ENCODE data around the gene DNLZ.
A peak's percentile ranks its signal among the peaks of the same experiment; 100 is the strongest.
"Not testable (repeated sequence)": the region's sequence is repeated elsewhere in the genome, so short reads cannot be mapped to it uniquely, and the experiment has no call there.

The DNLZ gene

DNA sequence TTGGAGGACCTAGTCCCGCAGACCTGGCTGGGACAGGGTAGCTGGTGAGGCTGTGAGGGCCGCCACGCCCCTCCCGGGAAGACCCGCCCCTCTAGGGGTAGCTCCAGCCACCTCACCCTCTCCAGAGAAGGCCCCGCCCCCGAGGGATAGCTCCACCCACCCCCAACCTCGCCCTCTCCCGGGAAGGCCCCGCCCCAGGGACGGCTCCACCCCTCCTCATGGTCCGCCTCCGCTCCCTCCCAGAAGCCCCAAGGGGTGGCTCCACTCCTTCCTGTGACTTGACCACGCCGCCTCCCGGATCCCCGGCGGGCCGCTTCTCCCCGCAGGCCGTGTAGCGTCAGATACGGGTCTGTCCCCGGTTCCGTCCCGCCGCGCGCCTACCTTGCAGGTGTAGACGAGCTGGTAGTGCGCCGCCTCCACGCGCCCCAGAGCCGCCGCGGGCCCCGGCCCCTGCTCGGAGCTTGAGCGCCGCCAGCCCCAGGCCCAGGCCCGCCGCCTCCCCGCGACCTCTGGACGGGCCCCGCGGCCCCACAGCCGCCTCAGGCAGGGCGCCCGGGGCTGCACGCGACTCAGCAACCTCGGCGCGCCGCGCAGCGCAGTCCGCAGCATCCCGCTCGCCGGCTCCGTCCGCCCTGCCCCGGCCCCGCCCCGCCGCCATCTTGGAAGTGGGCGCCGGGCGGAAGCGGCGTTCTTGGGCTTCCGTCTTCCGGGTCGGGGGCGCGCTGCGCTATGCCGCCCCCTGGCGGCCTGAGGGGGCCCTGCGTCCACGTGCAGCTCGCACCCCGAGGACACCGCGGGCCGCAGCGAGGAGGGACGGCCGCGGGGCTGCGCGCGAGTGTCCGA is at the start of gene DNLZ:
DNLZ (minus strand) TSS at position 639 of the 843 bp plus-strand sequence; CDS start at position 609, 30 bp downstream.
- DNase-seq, result peak; percentile 96

DNA sequence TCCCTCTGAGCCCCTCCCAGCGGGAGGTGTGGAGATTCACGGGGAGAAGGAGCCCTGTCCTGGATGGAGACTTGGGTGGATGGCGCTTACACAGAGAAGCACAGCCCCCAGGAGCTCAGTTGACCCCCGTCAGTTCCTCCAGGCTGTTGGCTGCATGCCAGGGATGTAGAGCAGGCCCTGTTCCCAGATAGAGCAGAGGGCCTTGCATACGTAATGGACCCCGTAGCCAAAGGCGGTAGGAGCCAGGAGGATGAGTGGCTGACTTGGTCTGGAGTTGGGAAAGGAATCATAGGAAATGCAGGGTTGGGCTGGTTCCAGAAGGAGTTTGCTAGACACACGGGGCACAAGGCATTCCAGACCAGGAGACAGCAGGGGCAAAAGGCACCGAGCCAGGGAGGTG is 49.4 kb upstream of the DNLZ start:
- no peak for DNase-seq

DNA sequence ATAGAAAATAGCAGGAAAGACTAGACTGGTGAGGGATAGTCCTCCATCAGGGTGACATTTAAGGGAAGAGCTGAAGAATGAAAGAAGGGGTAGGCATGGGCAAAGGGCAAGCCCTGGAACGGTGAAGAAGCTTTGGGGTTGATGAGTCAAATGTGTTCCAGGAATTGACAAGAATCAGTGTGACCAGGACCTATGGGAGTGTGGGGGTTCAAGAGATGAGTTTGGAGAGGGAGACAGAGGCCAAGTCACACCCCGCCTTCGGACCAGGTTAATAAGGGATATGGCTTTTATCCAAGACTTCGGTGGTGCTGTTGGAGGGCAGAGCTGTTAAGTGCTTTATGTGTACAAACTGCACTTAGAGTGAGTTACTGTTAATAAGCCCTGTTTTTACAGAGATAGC is 47.8 kb upstream of the DNLZ start:
- DNase-seq, result no peak

DNA sequence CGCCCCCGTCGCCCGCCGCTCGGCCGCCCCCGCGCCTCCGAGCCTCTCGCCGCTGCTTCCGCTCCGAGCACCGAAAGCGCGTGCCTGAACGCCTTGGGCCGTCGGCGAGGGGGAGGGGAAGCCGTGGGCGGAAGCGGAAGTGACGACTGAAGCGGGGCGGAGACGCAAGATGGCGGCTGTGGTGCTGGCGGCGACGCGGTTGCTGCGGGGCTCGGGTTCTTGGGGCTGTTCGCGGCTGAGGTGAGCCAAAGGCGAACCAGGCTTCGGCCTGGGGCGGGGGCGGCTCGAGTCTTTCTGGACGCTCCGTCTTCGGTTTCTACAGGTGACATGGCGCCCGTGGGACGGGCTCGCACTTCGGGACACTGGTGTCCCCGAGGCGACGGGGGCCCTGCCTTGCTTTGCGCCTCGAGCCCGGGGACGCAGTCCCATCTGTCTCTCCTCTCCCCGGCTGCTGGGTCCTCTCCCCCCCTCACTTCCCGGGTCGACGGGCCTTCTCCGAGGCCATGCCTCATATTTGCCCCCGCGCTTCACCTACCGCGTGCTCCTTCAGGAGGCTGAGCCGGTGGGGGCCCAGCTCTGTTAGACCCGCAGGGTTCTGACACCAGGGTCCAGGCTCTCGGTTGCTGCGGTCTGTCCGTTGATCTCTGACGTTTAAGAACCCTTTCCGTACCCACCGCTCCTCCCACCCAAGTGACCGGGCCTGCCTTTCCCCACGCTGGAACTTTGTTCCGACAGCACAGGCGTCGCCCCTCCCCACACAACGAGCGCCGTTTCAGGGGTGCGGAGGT is 47.1 kb upstream of the DNLZ start, which contains the start of the genes ENTR1 and PMPCA:
ENTR1 (minus strand) TSS at position 115 of the 788 bp plus-strand sequence. CDS start 217 bp downstream, outside the sequence.
PMPCA (plus strand) TSS at position 159 of the 788 bp plus-strand sequence; CDS start at position 170, 11 bp downstream.
- peak; percentile 95 for DNase-seq

DNA sequence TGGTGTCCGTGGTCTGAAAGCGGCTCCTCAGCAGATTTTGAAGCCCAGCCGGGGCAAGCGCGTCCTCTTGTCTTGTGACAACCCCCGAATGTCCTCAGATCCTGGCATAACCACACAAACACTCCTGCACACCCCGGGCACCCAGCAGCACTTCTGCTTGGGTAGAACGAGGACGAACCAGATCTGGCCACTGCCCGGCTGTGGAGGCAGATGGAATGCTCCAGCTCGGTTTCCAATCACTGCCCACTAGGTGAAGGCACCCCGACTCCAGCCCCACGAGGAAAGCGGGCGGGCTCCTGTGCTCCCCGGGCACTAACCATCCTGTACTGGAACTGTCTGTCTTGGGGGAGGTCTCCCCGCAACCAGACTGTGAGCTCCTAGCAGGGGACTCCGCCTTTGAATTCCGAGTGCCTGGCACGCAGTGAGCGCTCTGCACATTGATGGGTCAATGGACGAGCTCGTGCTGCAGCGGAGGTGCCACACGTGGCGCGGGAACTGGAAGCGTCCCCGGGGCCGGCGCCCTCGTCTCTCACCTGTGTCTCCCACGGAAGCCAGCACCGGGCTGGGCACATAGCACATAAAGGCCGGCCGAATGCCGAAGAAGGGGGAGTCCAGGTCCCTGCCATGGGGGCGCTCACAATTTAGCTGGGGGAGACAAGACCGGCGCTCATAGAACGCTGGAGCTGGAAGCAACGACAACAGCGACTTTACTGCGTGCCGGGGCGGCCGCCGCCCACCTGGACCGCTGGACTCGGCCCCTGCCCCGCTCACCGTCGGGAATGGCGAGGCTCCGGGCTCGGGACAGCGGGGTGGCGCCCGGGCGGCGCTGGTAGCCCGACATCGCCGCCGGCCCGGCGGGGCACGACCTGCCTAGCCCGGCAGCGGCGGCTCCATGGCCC is 46.3 kb upstream of the DNLZ start:
- DNase-seq, result peak; percentile 40

DNA sequence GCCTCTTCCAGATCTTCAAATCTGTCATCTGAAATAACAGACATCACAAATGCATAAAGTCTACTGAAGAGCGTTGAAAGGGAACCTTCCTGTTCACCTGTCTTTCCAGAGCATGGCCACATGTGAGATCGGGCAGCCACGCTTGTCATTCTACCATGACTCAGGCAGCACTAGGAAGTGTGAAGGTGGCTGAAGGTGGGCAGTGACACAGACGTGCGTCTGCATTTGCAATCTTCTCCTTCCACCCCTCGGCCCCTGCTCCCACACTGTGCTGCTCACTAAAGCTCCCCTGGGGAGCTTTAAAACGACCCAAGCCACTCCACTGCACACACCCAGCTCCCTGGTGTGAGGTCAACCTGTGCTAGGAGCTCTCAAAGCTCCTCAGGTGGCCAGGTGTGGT is 44.4 kb upstream of the DNLZ start:
- no peak for DNase-seq

DNA sequence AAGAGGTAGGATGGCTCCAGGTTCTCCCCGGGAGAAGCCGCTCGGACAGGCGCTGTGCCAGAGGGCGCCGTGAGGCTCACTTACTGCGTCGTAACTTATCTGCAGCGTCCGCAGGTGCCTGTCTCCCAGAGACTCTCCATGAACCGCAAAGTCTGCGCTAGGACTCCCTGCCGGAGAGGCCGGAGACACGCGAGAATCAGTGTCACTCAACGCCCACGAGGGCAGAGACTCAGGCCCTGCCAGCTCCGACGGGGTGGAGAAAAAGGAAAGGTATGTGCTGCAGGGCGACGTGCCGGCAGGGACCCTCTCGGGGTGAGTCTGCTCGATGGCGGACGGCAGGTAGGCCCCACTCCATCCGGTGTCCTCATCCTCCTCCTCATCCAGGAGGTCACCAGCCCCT is 43.5 kb upstream of the DNLZ start:
- DNase-seq, result not testable (repeated sequence)

DNA sequence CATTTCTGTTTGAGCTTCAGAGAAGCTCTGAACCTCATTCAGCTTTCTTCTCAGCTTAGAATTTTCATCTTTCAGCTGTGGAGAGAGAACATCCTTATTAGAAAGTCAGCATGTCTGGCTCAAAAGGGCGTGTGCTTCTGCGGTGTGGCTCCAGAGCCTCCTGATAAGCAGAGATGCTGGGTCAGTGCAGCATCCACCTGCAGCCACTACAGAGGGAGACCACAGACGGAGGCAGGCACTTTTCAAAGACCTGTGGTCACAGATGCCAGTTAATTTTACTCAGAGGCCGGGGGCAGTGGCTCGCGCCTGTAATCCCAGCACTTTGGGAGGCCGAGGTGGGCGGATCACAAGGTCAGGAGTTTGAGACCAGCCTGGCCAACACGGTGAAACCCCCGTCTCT is 42.4 kb upstream of the DNLZ start:
- not testable (repeated sequence) for DNase-seq

DNA sequence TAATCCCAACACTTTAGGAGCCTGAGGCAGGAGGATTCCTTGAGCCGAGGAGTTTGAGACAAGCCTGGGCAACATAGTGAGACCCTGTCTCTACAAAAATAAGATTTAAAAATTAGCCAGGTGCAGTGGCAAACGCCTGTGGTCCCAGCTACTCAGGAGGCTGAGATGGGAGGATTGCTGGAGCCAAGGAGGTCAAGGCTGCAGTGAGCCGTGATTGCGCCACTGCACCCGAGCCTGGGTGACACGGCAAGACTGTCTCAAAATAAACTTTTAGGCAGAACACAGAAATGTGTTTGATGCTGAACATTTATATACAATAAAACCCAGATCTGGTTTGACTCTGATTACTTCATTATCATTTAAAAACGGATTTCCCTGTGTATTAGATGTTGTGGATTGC is 41.9 kb upstream of the DNLZ start:
- DNase-seq, result no peak

DNA sequence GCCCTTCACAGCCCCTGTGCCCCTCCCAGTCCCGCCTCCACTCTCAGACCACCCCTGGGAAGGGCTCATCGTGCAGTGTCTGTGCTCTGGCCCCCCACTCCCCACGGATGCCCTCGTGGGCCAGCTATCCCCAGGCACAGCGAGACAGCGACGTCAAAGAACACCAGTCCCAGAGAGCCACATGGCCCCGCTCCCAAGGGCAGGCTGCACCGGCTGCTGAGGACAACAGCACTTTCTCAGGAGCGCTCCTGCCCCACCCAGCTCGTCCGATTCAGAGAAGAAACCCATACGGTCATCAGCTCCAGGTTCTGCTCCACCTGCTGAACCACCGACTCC is 41.2 kb upstream of the DNLZ start:
- DNase-seq, result no peak

DNA sequence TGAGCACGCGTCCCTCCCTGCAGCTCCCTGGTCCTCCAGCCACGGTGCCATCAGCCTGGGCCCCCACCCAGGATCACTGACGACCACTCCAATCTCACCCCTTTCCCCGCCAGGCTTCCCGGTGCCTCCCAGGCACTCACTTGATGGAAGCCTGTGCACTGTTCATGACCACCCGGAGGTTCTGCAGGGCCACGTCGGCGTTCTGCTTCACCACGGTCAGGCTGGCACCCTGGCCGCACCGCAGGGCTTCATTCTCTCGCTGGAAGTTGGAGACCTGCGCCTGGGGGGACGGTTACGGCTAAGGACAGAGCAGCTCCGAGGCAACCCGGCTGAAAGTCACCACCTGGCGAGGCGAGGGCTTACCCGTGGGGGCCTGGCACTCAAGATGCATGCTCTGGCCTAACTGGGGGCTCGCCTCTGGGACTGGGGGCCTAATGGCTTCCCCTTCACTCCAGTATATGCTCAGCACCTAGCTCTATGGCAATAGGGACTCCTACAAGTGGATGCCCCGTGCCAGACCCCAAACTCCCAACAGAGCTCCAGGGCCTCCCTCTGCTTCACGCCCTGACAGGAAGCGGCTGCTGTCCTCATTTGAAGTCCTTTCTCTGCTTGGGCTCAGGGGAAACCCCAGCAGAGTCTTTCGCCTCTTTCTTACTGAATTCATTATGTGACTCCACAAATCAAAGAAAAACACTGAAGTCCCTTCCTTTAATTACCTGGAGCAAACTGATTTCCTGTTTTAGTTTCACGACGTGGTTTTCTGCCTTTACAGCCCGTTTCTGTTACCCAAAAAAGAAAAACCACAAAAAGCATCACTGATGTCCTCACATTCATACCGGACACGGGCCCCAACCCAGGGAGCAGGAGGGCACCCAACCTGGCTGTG is 40.6 kb upstream of the DNLZ start:
- peak; percentile 54 for DNase-seq

DNA sequence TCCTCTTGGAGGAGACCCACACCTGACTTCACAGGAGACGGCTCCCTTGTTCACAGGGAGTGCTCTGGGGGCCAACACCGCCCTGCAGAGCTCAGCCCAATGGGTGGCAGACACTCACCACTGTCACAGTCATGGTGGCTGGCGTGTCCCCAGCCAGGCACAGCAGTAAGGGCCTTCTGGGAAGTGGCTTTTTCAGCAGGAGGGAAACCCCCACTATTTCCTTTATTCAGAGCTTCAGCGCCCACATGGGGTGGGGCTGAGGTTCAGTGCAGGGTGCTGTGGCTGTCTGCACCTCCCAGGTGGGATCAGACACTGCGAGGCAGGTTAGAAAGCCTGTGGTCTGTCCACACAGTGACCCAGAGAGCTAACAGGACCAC is 40.0 kb upstream of the DNLZ start:
- peak; percentile 80 for DNase-seq

DNA sequence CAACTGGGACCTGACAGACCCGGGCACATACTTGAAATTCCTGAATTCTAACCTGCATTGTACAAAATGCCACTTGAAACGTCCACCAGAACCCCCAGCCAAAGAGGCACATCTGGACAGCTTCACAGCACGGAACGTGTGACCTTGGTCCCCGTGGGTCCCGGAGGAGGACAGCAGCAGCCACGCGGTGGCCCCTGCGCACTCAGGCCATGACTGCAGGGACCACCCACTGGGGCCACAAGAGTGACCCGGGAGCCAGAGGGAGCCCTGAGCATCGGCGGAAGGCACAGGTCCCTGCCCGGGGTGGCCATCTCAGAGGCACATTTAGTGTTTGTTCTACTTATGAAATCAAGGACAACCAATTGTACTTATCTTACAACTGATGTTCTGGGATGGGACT is 38.5 kb upstream of the DNLZ start:
- DNase-seq, result no peak

DNA sequence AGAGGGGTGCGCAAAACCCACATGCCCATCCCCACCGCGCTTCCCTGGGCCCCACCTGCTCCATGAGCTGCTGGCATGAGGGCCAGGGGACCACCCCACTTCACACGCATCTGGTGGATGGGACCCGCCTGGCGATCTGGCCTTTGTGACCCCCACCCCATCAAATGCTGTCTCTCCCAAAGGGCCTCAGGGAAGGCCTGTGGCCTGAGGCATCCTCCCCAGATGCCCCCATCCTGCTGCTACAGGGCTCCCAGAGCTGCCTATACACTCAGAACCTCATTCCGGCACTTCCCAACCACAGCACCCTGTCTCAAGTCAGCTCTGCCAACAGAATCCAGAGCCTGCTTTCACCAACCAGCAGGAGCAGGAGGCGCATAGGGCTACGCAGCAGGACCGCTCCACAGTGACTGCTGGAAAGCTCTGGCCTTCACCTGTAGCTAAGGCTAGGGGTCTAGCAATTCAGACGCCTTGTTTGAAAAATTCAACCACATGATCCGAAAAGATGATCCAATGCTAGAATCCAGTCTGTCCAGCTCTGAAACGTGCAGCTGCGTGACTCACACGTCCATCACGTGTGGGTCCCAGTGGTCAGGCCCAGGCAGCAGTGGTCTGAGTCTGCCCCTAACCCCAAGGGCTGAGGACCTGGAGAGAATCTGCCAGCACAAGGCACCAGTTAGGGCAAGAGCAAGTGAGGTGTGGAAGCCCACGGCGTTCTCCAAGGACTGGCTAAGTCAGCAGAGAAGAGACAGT is 37.8 kb upstream of the DNLZ start:
- DNase-seq, result no peak

DNA sequence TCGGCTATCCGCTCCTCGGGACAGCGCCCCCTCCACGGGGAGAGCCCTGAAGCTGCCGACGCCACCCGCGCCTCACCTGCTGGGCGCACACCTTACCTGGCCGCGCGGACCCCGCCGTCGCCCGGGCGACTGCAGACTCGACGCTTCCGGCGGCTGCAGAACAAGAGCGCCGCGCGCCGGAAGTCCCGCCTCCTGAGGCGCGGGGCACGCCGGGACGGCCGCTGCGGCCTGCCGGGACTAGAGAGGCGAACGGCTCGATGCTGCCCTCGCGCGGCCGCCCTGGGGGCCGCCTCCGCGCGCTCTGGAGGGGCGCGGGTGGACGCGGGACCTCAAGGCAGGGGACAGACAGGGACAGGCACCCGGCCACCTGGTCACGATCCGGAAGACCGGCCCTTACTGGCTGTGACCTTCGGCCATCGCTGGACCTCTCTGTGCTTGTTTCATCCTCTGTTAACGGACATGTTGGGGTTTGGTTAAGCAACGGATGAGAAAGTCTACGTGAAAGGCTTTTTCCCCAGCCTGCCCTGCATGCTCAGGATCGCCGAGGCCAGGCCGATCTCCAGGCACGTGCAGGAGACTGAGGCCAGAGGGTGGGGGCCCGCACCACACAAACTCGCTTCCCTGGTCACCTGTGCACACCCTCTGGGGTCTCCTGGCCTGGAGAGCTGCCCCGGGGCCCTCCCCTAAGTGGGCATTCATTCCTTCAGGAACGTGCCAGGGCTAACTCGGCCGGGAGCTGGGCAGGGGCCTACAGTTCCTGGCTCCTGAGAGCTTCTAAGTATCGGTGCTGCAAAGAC is 36.7 kb upstream of the DNLZ start, which contains the start of gene SNAPC4:
SNAPC4 (minus strand) TSS at position 133 of the 797 bp plus-strand sequence. CDS start 1,742 bp downstream, outside the sequence.
- peak; percentile 85 for DNase-seq

DNA sequence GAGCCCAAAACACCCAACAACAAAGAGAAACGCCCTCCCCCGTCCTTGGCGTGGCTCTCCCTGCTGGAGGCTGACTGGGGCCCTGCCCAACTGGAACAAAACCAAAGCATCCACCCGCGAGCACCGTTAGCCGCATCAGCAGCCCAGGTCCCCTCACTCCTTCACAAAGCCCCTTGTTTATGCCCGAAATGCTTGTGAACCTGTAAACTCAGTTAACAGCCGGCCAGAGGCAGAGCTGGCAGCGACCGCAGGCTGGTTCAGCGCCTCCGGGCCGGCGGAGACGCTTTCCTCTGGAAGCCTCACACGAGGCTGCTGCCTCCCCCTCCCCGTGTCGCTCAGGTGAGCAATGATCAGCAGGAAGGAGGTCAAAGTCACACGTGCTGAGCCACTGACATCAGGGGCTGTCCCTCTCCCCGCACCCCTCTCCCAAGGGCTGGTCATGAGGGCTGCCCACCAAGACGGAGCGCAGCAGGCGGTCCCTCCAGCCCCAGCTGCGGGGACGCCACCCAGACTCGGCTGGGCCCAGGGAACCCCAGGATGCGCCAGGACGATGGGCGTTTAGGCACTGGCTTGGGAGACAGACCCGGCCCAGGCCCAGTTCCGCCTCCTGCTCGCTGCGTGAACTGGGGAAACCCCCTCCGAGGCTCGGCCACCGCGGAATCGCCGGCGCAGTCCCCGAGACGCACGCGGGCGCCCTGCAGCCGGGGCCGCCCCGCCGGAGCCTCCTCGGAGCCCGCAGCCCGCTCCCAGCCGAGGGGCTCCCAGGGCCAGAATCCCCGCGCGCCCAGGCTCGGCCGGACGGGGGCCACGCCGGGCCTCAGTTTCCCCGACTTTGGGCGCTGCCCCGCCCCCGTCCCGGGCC is 35.9 kb upstream of the DNLZ start:
- DNase-seq, result peak; percentile 47

DNA sequence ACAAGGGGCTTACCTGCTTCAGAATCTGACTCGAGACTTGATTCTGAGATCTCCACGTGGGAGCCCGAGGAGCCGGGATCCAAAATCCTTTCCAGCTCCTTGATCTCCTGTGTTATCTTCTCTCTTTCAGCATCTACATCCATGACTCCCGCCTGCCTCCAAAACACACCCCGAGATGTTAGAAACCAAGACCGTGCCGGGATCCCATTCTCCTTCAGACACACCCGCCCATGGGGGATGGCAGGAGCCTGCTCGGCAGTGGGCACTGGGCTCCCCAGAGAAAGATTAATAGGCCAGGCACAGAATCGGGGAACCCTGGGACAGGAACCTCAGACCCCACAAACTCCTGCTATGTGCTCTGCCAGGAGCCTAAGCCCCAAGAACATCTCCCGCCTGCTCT is 34.7 kb upstream of the DNLZ start:
- DNase-seq, result no peak

DNA sequence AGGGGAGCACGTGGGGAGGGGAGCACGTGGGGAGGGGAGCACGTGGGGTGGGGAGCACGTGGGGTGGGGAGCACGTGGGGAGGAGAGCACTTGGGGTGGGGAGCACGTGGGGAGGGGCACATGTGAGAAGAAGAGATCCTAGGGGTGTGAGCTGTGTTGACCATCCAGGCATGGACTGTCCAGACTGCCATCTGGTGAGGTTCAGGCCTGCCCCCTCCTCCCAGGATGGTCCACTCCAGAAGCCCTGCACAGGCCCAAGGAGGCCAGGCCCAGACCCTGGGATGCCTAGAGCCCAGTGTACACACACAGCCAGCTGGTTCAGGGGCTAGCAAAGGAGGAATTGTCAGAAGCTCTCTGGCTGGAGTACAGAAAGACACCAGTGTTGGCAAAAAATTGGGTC is 34.1 kb upstream of the DNLZ start:
- DNase-seq, result no peak

DNA sequence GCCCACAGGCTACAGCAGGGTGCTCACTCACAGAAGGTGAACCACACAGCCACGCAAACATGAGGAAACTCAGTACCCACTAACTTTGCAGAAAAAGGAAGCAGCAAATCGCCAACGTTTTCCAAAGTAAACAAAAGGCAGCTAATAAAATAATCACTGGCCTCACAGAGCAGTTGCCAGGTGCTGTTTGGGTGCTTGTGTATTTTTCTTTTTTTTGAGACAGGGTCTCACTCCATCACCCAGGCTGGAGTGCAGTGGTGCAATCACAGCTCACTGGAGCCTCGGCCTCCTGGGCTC is 32.6 kb upstream of the DNLZ start:
- DNase-seq, result no peak

Data from stimulated activated CD4-positive, alpha-beta T cell treated with anti-CD3 and anti-CD28 coated beads, Interleukin-1b, Interleukin-23, amount 100 ng/mL, for 48 hours (primary cell).